ENCODE results near the gene HSPA13. TPM values are rescaled to one million over a fixed set of nuclear protein-coding genes. Genes with fewer than 3 reads are reported as not detected.
A peak's percentile ranks its signal among the peaks of the same experiment; 100 is the strongest.

Gene HSPA13
- total and polyA plus RNA-seq, 2 donors (not counting 3 experiments of a cell fraction or from before 2014, with no cell fraction given), result 11.5 to 40.4 TPM

GRCh38 chr21:14383596-14384180 lies 742 bp upstream of the HSPA13 start:
- Histone ChIP-seq H3K4me1 (ENCODE audit: control insufficient read depth, extremely low read depth, insufficient read depth, low read length) (peaks cover 26% of the 10 kb centered on the region), H3K4me3 (replicated peaks in 1 of 3; ENCODE audit: insufficient read depth in 1 of 3, low read depth in 1 of 3, low read length in 3 of 3) (peak overlapping the region; percentile 37 to 85 (median 85)), H3K27ac (ENCODE audit: insufficient read depth, low read depth, low read length) (peak overlapping the region; percentile 93), H3K4me2 (ENCODE audit: insufficient read depth, low read length) (peak overlapping the region; percentile 99), H3K9me3 (replicated peaks; ENCODE audit: control insufficient read depth, insufficient read depth, low read length) (no peaks in the 10 kb centered on the region), H2AFZ (ENCODE audit: low read depth, low read length) (peak overlapping the region; percentile 82), H3K9ac (replicated peaks; ENCODE audit: extremely low read depth, insufficient read depth, low read length) (peak overlapping the region; percentile 96), H3K36me3 (ENCODE audit: control insufficient read depth in 2 of 2, extremely low read depth in 1 of 2, insufficient read depth in 2 of 2, low read length in 2 of 2) (no peaks in the 10 kb centered on the region), H3K9me1 (replicated peaks; ENCODE audit: control insufficient read depth, extremely low read depth, insufficient read depth, low read length) (no peaks in the 10 kb centered on the region), H3K79me2 (ENCODE audit: control insufficient read depth, insufficient read depth, low read length) (peaks cover 35% of the 10 kb centered on the region), H3K27me3 (ENCODE audit: control insufficient read depth in 2 of 2, insufficient read depth in 2 of 2, low read length in 2 of 2) (no peaks in the 10 kb centered on the region), H4K20me1 (replicated peaks; ENCODE audit: control insufficient read depth, extremely low read depth, insufficient read depth, low read length) (peaks cover 7% of the 10 kb centered on the region)
- TF ChIP-seq POLR2A (IDR thresholded peaks at IDR 0.05; ENCODE audit: low read depth, low read length) (no peak), FOS (IDR thresholded peaks at IDR 0.05; ENCODE audit: borderline replicate concordance, insufficient read depth, low read length) (no peak), POLR2AphosphoS5 (IDR thresholded peaks at IDR 0.05; ENCODE audit: insufficient read depth, low read depth, low read length) (no peak), EZH2 (IDR thresholded peaks at IDR 0.05; ENCODE audit: borderline replicate concordance, low read depth, low read length, severe bottlenecking) (no peak), JUN (IDR thresholded peaks at IDR 0.05; ENCODE audit: borderline replicate concordance, insufficient read depth, insufficient read length, low read depth) (no peak), CTCF (IDR thresholded peaks at IDR 0.05; ENCODE audit: extremely low read depth in 1 of 2, insufficient read depth in 1 of 2, low read depth in 1 of 2, low read length in 2 of 2) (no peak), MAX (IDR thresholded peaks at IDR 0.05; ENCODE audit: insufficient read depth, insufficient read length) (no peak), MYC (IDR thresholded peaks at IDR 0.05; ENCODE audit: low read depth, low read length) (no peak), GATA2 (IDR thresholded peaks at IDR 0.05; ENCODE audit: insufficient read depth, insufficient read length, low read depth, low read length) (no peak)
- CTCF ChIA-PET, result interaction anchor here (1.0 to 2.7 kb wide), 9 partner anchors 12 to 1458 kb away, joined by 3 to 8 read pairs (median 4); no protein-coding TSS in a partner anchor
- POLR2A ChIA-PET, result interaction anchor here (0.6 kb wide), 1 partner anchor 8 kb away, joined by 3 read pairs; no protein-coding TSS in a partner anchor
- dilution Hi-C loops (cut with MboI; ENCODE audit: extremely low pct_ligation_motif_present, low sequenced_read_pairs) (no loop called here), intact Hi-C loops (cut with micrococcal nuclease) (loop anchor here (1.0 to 5.0 kb wide), 5 partner anchors 77 to 681 kb away; partner anchors contain the start of genes NRIP1 and SAMSN1)
- TSS peak; percentile 89 for BruUV-seq (replicated peaks)
- DNase-seq (ENCODE audit: low read depth, low spot score) (no peak), FAIRE-seq (no peak)
